Stomach smooth muscle (tissue), 2 donors: ENCODE measurements around the gene SELENOV.

Source experiments
- H3K27ac ChIP-seq: one replicate; pipeline ENCODE4 v1.7.0; 2013; ENCODE audit warnings: mild to moderate bottlenecking, low read length, inconsistent platforms
- H3K27me3 ChIP-seq, 2 donors: one replicate each; pipeline ENCODE4 v1.7.0; 2013; ENCODE audit warnings: low read length in 2 of 2; ENCODE audit not compliant: insufficient read depth in 2 of 2, control insufficient read depth in 1 of 2
- H3K36me3 ChIP-seq, 2 donors: one replicate each; pipeline ENCODE4 v1.7.0; 2013; ENCODE audit warnings: low read length in 2 of 2; ENCODE audit not compliant: control insufficient read depth in 2 of 2, insufficient read depth in 2 of 2
- H3K4me1 ChIP-seq: one replicate; pipeline ENCODE4 v1.7.0; 2013; ENCODE audit warnings: low read length; ENCODE audit not compliant: control insufficient read depth, insufficient read depth
- H3K4me3 ChIP-seq, 2 donors: one replicate each; pipeline ENCODE4 v1.7.0; 2013; ENCODE audit warnings: low read length in 2 of 2
- H3K9ac ChIP-seq, 2 donors: one replicate each; pipeline ENCODE4 v1.7.0; 2013; ENCODE audit warnings: low read length in 2 of 2, mild to moderate bottlenecking in 1 of 2
- H3K9me3 ChIP-seq, 2 donors: one replicate each; pipeline ENCODE4 v1.7.0; 2013; ENCODE audit warnings: low read length in 2 of 2; ENCODE audit not compliant: control insufficient read depth in 2 of 2
- donor health status: healthy.
- donor health status: Pancreatic carcinoma.

SELENOV gene

GRCh38 chr19:39518975-39519374 is 4.0 kb downstream of the SELENOV start:
- Histone ChIP-seq H3K4me1 (peaks cover 16% of the 10 kb centered on the region), H3K9ac (no peak overlapping the region), H3K4me3 (no peak overlapping the region), H3K27me3 (peaks cover 19 to 23% of the 10 kb centered on the region in 2 donors), H3K27ac (no peak overlapping the region), H3K9me3 (no peaks in the 10 kb centered on the region), H3K36me3 (no peaks in the 10 kb centered on the region)

DNA sequence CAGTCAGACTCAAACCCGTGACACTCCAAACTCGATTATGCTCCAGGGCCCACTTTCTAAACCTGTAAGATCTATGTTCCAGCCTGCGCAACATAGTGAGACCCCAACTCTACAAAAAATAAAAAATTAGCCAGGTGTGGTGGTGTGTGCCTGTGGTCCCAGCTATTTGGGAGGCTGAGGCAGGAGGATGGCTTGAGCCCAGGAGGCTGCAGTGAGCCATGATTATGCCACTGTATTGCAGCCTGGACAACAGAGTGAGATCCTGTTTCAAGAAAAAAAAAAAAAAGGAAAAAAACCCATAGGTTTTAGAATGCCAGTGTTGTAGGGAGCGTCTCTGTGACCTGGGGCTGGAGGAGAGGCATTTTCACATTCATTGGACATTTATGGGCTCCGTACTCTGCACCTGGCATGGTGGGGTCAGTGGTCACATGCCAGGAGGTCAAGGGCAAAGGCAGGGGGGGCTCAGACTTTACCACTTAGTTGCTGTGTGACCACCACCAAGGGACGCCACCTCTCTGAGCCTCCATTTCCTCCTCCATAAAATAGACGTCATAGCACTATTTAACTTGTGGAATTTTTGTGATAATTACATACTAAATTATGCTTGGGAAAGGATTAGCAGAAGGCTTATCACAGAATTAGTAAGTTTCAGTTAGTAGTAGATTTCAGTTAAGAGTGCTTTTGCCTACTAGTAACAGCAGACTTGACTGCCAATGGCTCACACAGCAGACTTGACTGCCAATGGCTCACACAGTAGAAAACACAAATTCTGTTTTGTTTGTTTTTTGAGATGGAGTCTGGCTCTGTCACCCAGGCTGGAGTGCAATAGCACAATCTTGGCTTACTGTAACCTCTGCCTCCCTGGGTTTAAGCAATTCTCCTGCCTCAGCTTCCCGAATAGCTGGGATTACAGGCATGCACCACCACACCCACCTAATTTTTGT is 5.9 kb downstream of the SELENOV start:
- Histone ChIP-seq H3K27ac (no peak overlapping the region), H3K4me1 (peaks cover 3% of the 10 kb centered on the region), H3K27me3 (peaks cover 3 to 4% of the 10 kb centered on the region in 2 donors), H3K9me3 (no peaks in the 10 kb centered on the region), H3K36me3 (no peaks in the 10 kb centered on the region), H3K9ac (no peak overlapping the region), H3K4me3 (no peak overlapping the region)

GRCh38 chr19:39524495-39524894 is 9.6 kb downstream of the SELENOV start:
- no peak overlapping the region for H3K9ac ChIP-seq
- H3K4me1 ChIP-seq = no peaks in the 10 kb centered on the region
- no peaks in the 10 kb centered on the region for H3K27me3 ChIP-seq
- H3K4me3 ChIP-seq = no peak overlapping the region
- H3K9me3 ChIP-seq = no peaks in the 10 kb centered on the region
- H3K36me3 ChIP-seq = no peaks in the 10 kb centered on the region
- no peak overlapping the region for H3K27ac ChIP-seq

- Histone ChIP-seq H3K27ac (no peak overlapping the region), H3K9me3 (no peaks in the 10 kb centered on the region), H3K4me1 (no peaks in the 10 kb centered on the region), H3K27me3 (no peaks in the 10 kb centered on the region), H3K9ac (no peak overlapping the region), H3K4me3 (no peak overlapping the region), H3K36me3 (no peaks in the 10 kb centered on the region)
These were observed 10.3 kb downstream of the SELENOV start for GRCh38 chr19:39525205-39525604.

DNA sequence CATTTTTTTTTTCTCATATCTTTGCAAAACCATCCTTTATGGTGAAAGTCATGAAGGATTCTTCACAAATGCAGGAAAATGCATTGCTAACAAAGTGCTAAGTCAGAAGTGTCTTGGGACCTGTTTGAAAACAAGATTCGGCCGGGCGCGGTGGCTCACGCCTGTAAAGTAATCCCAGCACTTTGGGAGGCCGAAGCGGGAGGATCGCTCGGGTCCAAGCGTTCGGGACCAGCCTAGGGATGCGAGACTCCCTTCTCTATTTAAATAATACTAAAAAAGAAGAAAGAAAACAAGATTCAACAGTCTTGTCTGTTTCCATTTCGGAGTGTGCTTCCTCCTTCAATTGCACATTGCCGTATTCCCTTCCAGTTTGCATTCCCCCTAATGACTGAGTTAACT is 16.9 kb downstream of the SELENOV start:
- Histone ChIP-seq H3K36me3 (no peaks in the 10 kb centered on the region), H3K27ac (peak overlapping the region; percentile 76)

DNA sequence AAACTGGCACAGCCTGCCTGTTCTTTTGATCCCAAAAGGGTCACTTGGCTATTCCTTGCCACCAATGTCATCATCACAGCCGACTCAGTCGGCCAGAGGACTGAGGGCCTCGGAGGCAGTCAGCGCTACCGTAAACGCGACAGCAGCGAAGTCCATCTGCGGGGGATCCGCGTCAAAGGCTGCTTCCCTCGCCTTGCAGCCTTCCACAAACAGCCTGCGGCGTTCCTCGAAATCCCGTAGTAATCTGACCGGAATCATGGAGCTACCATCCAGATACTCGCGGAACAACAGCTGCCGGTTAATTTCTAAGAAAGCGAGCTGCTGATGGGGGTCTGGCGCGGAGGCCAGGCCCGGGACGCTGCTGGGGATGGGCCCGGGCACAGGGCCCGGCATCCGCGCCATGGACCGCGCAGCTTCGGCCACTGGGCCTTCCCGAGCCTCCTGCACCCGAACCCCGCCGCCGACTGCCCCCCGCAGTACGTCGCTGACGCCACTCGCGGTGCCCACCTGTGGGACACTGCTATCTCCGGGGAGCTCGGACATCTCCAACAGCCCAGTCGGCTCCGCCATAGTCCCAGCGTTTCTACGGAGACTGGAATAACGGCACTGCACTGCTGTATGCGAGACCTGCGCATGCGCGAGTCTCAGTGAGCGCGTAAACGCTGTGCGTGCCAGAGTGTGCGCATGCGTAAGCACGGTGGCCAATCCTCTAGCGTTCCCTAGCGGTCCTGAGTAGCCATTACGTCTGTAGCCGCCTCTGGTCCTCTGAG is 17.5 kb downstream of the SELENOV start, which contains the start of gene EID2B:
TSS of gene EID2B (minus strand) at position 620 of the 770 bp plus-strand sequence. CDS start at position 570, 50 bp downstream.
- H3K9ac ChIP-seq = peak within 1 kb of the TSS; percentile 82 to 95
- H3K4me3 ChIP-seq = peak within 1 kb of the TSS; percentile 86 to 93
- H3K4me1 ChIP-seq = peaks cover 8% of the 10 kb centered on the region
- no peaks in the 10 kb centered on the region for H3K36me3 ChIP-seq
- H3K27me3 ChIP-seq = no peaks in the 10 kb centered on the region
- H3K9me3 ChIP-seq = no peaks in the 10 kb centered on the region
- peak within 1 kb of the TSS; percentile 76 for H3K27ac ChIP-seq

More for the DNA sequence above, 16.9 kb downstream of the SELENOV start:
- peak overlapping the region; percentile 86 to 93 for H3K4me3 ChIP-seq
- H3K9me3 ChIP-seq = no peaks in the 10 kb centered on the region
- H3K27me3 ChIP-seq = no peaks in the 10 kb centered on the region
- H3K9ac ChIP-seq = peak overlapping the region; percentile 82 to 95
- peaks cover 8% of the 10 kb centered on the region for H3K4me1 ChIP-seq

- Histone ChIP-seq H3K36me3 (no peaks in the 10 kb centered on the region), H3K27me3 (no peaks in the 10 kb centered on the region), H3K4me1 (peaks cover 8% of the 10 kb centered on the region), H3K9ac (peak overlapping the region; percentile 47 to 95), H3K9me3 (no peaks in the 10 kb centered on the region), H3K4me3 (peak overlapping the region in 1 of 2 donors; percentile 93), H3K27ac (no peak overlapping the region)
These were observed 18.1 kb downstream of the SELENOV start for GRCh38 chr19:39533003-39533512.

GRCh38 chr19:39533791-39534190 is 18.9 kb downstream of the SELENOV start:
- Histone ChIP-seq H3K9ac (peak overlapping the region in 1 of 2 donors; percentile 36), H3K36me3 (no peaks in the 10 kb centered on the region), H3K27ac (no peak overlapping the region), H3K4me1 (peaks cover 9% of the 10 kb centered on the region), H3K27me3 (no peaks in the 10 kb centered on the region), H3K4me3 (no peak overlapping the region), H3K9me3 (no peaks in the 10 kb centered on the region)

DNA sequence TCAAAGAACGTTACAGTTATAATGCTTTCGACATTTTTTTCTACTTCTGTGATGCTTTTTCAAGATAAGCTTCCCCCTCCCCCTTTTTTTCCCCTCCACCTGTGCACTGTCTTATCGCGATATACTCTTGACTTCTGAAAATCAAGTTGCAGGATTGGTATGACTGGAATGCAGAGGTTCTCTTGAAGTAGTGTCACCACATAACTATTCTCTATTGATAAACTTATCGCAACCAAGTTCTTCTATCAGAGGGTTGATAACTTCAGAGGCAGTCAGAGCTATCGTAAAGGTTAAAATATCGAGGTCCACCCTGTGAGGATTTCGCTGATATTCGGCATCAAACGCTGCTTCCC is 24.2 kb downstream of the SELENOV start:
- Histone ChIP-seq H3K9ac (peak overlapping the region; percentile 61 to 91), H3K27me3 (peaks cover 0 to 2% of the 10 kb centered on the region in 2 donors), H3K9me3 (no peaks in the 10 kb centered on the region), H3K27ac (peak overlapping the region; percentile 73), H3K4me3 (peak overlapping the region; percentile 58 to 94), H3K4me1 (peaks cover 7% of the 10 kb centered on the region), H3K36me3 (no peaks in the 10 kb centered on the region)

DNA sequence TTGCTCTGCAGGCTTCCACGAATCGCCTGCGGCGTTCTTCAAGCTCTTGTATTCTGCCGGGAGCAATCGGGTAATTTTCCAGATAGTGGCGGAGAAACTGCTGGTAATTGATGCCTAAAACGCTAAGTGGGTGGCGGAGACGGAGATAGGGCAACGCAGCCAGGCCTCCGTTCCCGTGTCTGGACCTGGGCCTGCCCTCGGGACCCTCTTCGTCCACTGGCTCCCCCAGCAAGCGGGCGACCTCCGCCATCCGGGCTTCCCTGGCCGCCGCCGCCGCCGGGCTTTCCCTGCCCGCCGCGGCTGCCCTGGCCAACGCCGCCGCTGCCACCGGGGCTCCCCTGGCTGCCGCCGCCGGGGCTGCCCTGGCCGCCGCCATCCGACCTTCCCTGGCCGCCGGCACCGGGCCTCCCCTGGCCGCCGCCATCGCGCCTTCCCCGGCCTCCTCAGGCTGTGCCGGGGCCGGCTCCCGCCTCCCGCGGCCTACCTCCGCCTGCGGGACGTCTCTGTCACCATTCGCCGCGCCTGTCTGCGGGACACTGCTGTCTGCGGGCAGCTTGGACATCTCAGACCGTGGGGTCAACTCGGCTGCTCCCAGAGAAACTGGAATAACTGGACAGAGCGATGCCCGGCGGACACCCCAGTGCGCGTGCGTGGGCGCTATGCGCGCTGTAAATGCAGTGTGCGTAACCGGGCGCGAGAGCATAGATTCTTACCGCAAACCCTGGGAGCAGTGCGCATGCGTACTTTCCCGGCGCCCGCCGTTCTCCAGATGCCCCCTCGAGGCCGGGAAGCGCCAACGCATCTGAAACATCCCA is 24.8 kb downstream of the SELENOV start, which contains the start of gene EID2:
TSS of gene EID2 (minus strand) at position 644 of the 815 bp plus-strand sequence. CDS start at position 562, 82 bp downstream.
- Histone ChIP-seq H3K4me1 (peaks cover 7% of the 10 kb centered on the region), H3K36me3 (no peaks in the 10 kb centered on the region), H3K9ac (peak within 1 kb of the TSS; percentile 61 to 91), H3K4me3 (peak within 1 kb of the TSS; percentile 58 to 94), H3K27ac (peak within 1 kb of the TSS; percentile 76), H3K9me3 (no peaks in the 10 kb centered on the region), H3K27me3 (peaks cover 0 to 2% of the 10 kb centered on the region in 2 donors)
